HepG2 (cell line): ENCODE measurements around the gene TIMM13. TPM values are rescaled to one million over a fixed set of nuclear protein-coding genes. Genes with fewer than 3 reads are reported as not detected.

Source experiments
- ATAC-seq: fragments of 200-7000 bp; cut with Tn5 transposase; 3 replicates; pipeline ENCODE4 v1.9.1; 2020; ENCODE audit warnings: mild to moderate bottlenecking, moderate library complexity
- BruUV-seq: library from RNA; stranded (reverse); fragments of 400-500 nt; replicated peaks from 2 replicates; lab custom pipeline; 2021; lab: Mats Ljungman, UMichigan
- CTCF ChIA-PET: fragments of 300-600 bp; formaldehyde crosslinking; extraction: SDS; loops from one replicate; lab custom pipeline; 2021; ENCODE audit warnings: low total read pairs, inconsistent platforms, low intra/inter-chr PET ratio; lab: Yijun Ruan, JAX
- POLR2A ChIA-PET: fragments of 350-600 bp; sonication (Branson Sonifier 250); formaldehyde crosslinking; loops from one replicate; lab custom pipeline; 2020; ENCODE audit warnings: antibody characterized with exemption, inconsistent platforms; lab: Yijun Ruan, JAX
- DNase-seq: peaks from one replicate; pipeline ENCODE4 v3.0.0-alpha.2; 2015; ENCODE audit warnings: low spot score
- FAIRE-seq: peaks from 3 replicates; lab custom pipeline; 2011; peaks lifted over from hg19 to GRCh38; lab: Jason Lieb, UNC
- H2AFZ ChIP-seq: one replicate; pipeline ENCODE4 v1.6.1; 2011; ENCODE audit warnings: low read length, inconsistent platforms
- H3K27ac ChIP-seq: fragments of 300-600 bp; 3 replicates; pipeline ENCODE4 v1.8.0; 2011; ENCODE audit warnings: mixed run types, mild to moderate bottlenecking, mixed read lengths, low read length, inconsistent platforms; ENCODE audit not compliant: insufficient read depth; ENCODE audit errors: extremely low read length
- H3K27me3 ChIP-seq, 2 experiments: fragments of 200-600 bp in 1 of 2; 2 replicates in 1 of 2; 3 replicates in 1 of 2; pipeline versions ENCODE4 v1.6.0 to v1.8.0; 2011; ENCODE audit warnings: low read length in 2 of 2, mild to moderate bottlenecking in 2 of 2, moderate library complexity in 2 of 2, inconsistent platforms in 1 of 2; ENCODE audit not compliant: insufficient read depth in 2 of 2, control insufficient read depth in 1 of 2
- H3K36me3 ChIP-seq, 2 experiments: fragments of 200-600 bp in 1 of 2; replicated peaks in 1 of 2; 2 replicates in 1 of 2; 3 replicates in 1 of 2; pipeline versions ENCODE4 v1.5.1 to v1.8.0; 2011; ENCODE audit warnings: low read length in 2 of 2, inconsistent platforms in 1 of 2; ENCODE audit not compliant: insufficient read depth in 2 of 2, control insufficient read depth in 1 of 2
- H3K4me1 ChIP-seq: 2 replicates; pipeline ENCODE4 v1.5.1; 2012; ENCODE audit warnings: low read length, inconsistent platforms; ENCODE audit not compliant: insufficient read depth
- H3K4me2 ChIP-seq: 2 replicates; pipeline ENCODE4 v1.6.0; 2011; ENCODE audit warnings: low read depth, low read length, inconsistent platforms
- H3K4me3 ChIP-seq, 3 experiments: fragments of 200-600 bp in 1 of 3; sonication (generic), shearing (Covaris generic) in 1 of 3; replicated peaks in 1 of 3; 2 replicates each; pipeline ENCODE4 v1.5.1; 2011 to 2016; ENCODE audit warnings: low read length in 3 of 3, inconsistent platforms in 2 of 3, low read depth in 2 of 3, mild to moderate bottlenecking in 2 of 3, control low read depth in 1 of 3, mixed read lengths in 1 of 3; ENCODE audit not compliant: insufficient read depth in 1 of 3
- H3K79me2 ChIP-seq: one replicate; pipeline ENCODE4 v1.6.1; 2011; ENCODE audit warnings: low read length, inconsistent platforms; ENCODE audit not compliant: insufficient read depth
- H3K9ac ChIP-seq: 2 replicates; pipeline ENCODE4 v1.6.0; 2011; ENCODE audit warnings: mild to moderate bottlenecking, low read depth, low read length, inconsistent platforms; ENCODE audit not compliant: insufficient read depth
- H3K9me3 ChIP-seq: 2 replicates; pipeline ENCODE4 v1.5.1; 2012; ENCODE audit warnings: mild to moderate bottlenecking, low read length
- H4K20me1 ChIP-seq: 2 replicates; pipeline ENCODE4 v1.6.0; 2011; ENCODE audit warnings: inconsistent platforms, mild to moderate bottlenecking, low read length, moderate library complexity; ENCODE audit not compliant: insufficient read depth
- ASH2L ChIP-seq: fragments of 300-600, 200-600 bp; sonication (generic); IDR thresholded peaks from 2 replicates; pipeline ENCODE4 v1.7.0; 2017; ENCODE audit warnings: low read depth, mild to moderate bottlenecking, moderate library complexity, mixed read lengths, low read length; ENCODE audit not compliant: insufficient read length
- CAMTA2 ChIP-seq: sonication (generic); formaldehyde crosslinking; IDR thresholded peaks from 2 replicates; pipeline ENCODE4 v1.4.0; 2020; ENCODE audit warnings: mild to moderate bottlenecking, missing genetic modification reagents, borderline replicate concordance
- GATA4 ChIP-seq: sonication (generic); IDR thresholded peaks from 2 replicates; pipeline ENCODE4 v1.6.1; 2016; ENCODE audit warnings: antibody characterized with exemption, low read depth, borderline replicate concordance
- HDAC6 ChIP-seq: fragments of 200-600 bp; sonication (generic); IDR thresholded peaks from 2 replicates; pipeline ENCODE4 v1.7.0; 2017; ENCODE audit warnings: mild to moderate bottlenecking, antibody characterized with exemption, low read length, low read depth
- KLF16 ChIP-seq, 2 experiments: sonication (generic) in 1 of 2; formaldehyde crosslinking in 1 of 2; IDR thresholded peaks; 2 replicates each; pipeline versions ENCODE4 v1.6.1 to v1.8.0; 2016 to 2023; ENCODE audit warnings: missing genetic modification reagents in 2 of 2, missing compliant biosample characterization in 1 of 2
- PRDM10 ChIP-seq: sonication (generic); formaldehyde crosslinking; IDR thresholded peaks from 2 replicates; pipeline ENCODE4 v1.4.0; 2020; ENCODE audit warnings: low read depth, missing genetic modification reagents
- TAF15 ChIP-seq: fragments of 200-400 bp; formaldehyde crosslinking; IDR thresholded peaks from one replicate; pipeline ENCODE4 v1.6.1; 2018; ENCODE audit warnings: mild to moderate bottlenecking, low read depth, low read length; ENCODE audit not compliant: poor library complexity, severe bottlenecking
- TOPORS ChIP-seq: sonication (generic); formaldehyde crosslinking; IDR thresholded peaks from 2 replicates; pipeline ENCODE4 v1.8.0; 2023; ENCODE audit warnings: mild to moderate bottlenecking, missing genetic modification reagents
- ZKSCAN8 ChIP-seq: IDR thresholded peaks from 2 replicates; pipeline ENCODE4 v1.6.1; 2016; ENCODE audit warnings: borderline replicate concordance, missing genetic modification reagents, missing compliant biosample characterization
- WGBS: methylation state at CpG from one replicate; pipeline ENCODE4 v1.1.6; 2017; ENCODE audit warnings: low lambda C conversion rate; 5-methylcytosine and 5-hydroxymethylcytosine counted together
- in situ Hi-C: cut with HindIII; loops from 2 replicates; pipeline ENCODE4 v1.10.0; 2017; ENCODE audit warnings: low pct_unique_long_range_greater_than_20kb; ENCODE audit not compliant: extremely low pct_ligation_motif_present
- intact Hi-C: fragments of 100-400 bp; cut with micrococcal nuclease; formaldehyde crosslinking; loops from one replicate; pipeline ENCODE4 v1.10.0; 2022; ENCODE audit not compliant: unreplicated experiment
- polyA plus RNA-seq, 8 experiments: library from polyadenylated mRNA; depleted of rRNA in 3 of 8; stranded (reverse) in 7 of 8; unstranded in 1 of 8; fragments of >200 nt; fragmentation: Illumina TruSeq in 4 of 8; extraction: Trizol in 4 of 8; gene quantifications; 2 replicates each; pipeline versions ENCODE4 v1.2.1 to v1.2.3, GENCODE V29; 2011 to 2016; ENCODE audit warnings: low read depth in 4 of 8, missing spikeins in 1 of 8, mixed read lengths in 1 of 8; ENCODE audit not compliant: insufficient read depth in 1 of 8
- total RNA-seq, 5 experiments: library from RNA; depleted of rRNA; stranded (reverse); fragments of >200 nt; fragmentation: Illumina TruSeq; extraction: Trizol; gene quantifications; 2 replicates each; pipeline ENCODE4 v1.2.3, GENCODE V29; 2016; ENCODE audit warnings: low read depth in 1 of 5
- TF ChIP-seq, protein P1 (sequence below): sonication (generic); formaldehyde crosslinking; IDR thresholded peaks from 2 replicates; pipeline ENCODE4 v1.5.0; 2020; ENCODE audit warnings: mild to moderate bottlenecking, missing genetic modification reagents

TIMM13 gene
- total and polyA plus RNA-seq, 2 of the 13 experiments (the other 11 are each of a cell fraction or from before 2014, with no cell fraction given) = 48.4 to 108 TPM

- intact Hi-C loops = no loop called here
- H3K36me3 ChIP-seq = no peaks in the 10 kb centered on the region
- no peak for TF ChIP-seq TAF15
- TF ChIP-seq, all 625 proteins: peak for 0
- in situ Hi-C loops = no loop called here
- no peaks in the 10 kb centered on the region for H3K79me2 ChIP-seq
- ChIA-PET CTCF (no interaction called here), POLR2A (interaction anchor here (0.7 to 9.0 kb wide), 2 partner anchors 12 to 17 kb away, joined by 3 to 92 read pairs; no protein-coding TSS in a partner anchor)
- FAIRE-seq = no peak
- H3K9ac ChIP-seq = no peak overlapping the region
- no peak for ATAC-seq
- no peak overlapping the region for H3K4me2 ChIP-seq
- H3K27ac ChIP-seq = no peak overlapping the region
- no TSS peak for BruUV-seq
- peaks cover 14% of the 10 kb centered on the region for H3K4me1 ChIP-seq
- no peaks in the 10 kb centered on the region for H4K20me1 ChIP-seq
- no peaks in the 10 kb centered on the region for H3K27me3 ChIP-seq
- WGBS = 92% methylated on average over 8 of the region's 8 CpGs
- DNase-seq = no peak
- H2AFZ ChIP-seq = no peak overlapping the region
- no peak overlapping the region for H3K4me3 ChIP-seq
- no peaks in the 10 kb centered on the region for H3K9me3 ChIP-seq
Observed at GRCh38 chr19:2411709-2412108, 15.7 kb downstream of the TIMM13 start.

GRCh38 chr19:2410023-2410422 lies 17.4 kb downstream of the TIMM13 start:
- WGBS = 92% methylated on average over 1 of the region's 7 CpGs
- DNase-seq (no peak), ATAC-seq (no peak), FAIRE-seq (no peak)
- Histone ChIP-seq H3K9ac (no peak overlapping the region), H3K4me3 (no peak overlapping the region), H4K20me1 (no peaks in the 10 kb centered on the region), H2AFZ (no peak overlapping the region), H3K27me3 (no peaks in the 10 kb centered on the region), H3K9me3 (no peaks in the 10 kb centered on the region), H3K27ac (no peak overlapping the region), H3K4me2 (no peak overlapping the region), H3K79me2 (no peaks in the 10 kb centered on the region), H3K36me3 (no peaks in the 10 kb centered on the region), H3K4me1 (no peaks in the 10 kb centered on the region)
- POLR2A ChIA-PET = interaction anchor here (9.0 kb wide), 1 partner anchor 16 kb away, joined by 92 read pairs; no protein-coding TSS in a partner anchor
- intact Hi-C loops = no loop called here
- in situ Hi-C loops = no loop called here
- BruUV-seq = no TSS peak
- CTCF ChIA-PET = no interaction called here
- TF ChIP-seq HDAC6 (no peak), PRDM10 (CRISPR knock-in tag) (no peak), ASH2L (no peak), KLF16 (CRISPR knock-in tag; IDR thresholded peaks at IDR 0.05) (no peak), CAMTA2 (CRISPR knock-in tag) (no peak), TOPORS (CRISPR knock-in tag) (no peak), GATA4 (no peak), ZKSCAN8 (CRISPR knock-in tag) (no peak)
- TF ChIP-seq, protein P1, sequence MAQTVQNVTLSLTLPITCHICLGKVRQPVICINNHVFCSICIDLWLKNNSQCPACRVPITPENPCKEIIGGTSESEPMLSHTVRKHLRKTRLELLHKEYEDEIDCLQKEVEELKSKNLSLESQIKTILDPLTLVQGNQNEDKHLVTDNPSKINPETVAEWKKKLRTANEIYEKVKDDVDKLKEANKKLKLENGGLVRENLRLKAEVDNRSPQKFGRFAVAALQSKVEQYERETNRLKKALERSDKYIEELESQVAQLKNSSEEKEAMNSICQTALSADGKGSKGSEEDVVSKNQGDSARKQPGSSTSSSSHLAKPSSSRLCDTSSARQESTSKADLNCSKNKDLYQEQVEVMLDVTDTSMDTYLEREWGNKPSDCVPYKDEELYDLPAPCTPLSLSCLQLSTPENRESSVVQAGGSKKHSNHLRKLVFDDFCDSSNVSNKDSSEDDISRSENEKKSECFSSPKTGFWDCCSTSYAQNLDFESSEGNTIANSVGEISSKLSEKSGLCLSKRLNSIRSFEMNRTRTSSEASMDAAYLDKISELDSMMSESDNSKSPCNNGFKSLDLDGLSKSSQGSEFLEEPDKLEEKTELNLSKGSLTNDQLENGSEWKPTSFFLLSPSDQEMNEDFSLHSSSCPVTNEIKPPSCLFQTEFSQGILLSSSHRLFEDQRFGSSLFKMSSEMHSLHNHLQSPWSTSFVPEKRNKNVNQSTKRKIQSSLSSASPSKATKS (CRISPR knock-in tag) = no peak
